H9 (cell line): ENCODE data around the gene GDF15. TPM values are rescaled to one million over a fixed set of nuclear protein-coding genes. Genes with fewer than 3 reads are reported as not detected.

ENCODE experiments used
- DNase-seq: peaks from one replicate; pipeline ENCODE4 v3.0.0-alpha.2; 2017
- H2AFZ ChIP-seq: one replicate; pipeline ENCODE4 v1.6.1; 2013; ENCODE audit warnings: mild to moderate bottlenecking, low read length, control low read depth, moderate library complexity
- H2AK5ac ChIP-seq: 2 replicates; pipeline ENCODE4 v1.6.1; 2013; ENCODE audit warnings: low read length, control low read depth, mixed read lengths; ENCODE audit not compliant: insufficient read length
- H2BK120ac ChIP-seq: one replicate; pipeline ENCODE4 v1.6.1; 2013; ENCODE audit warnings: low read depth, mild to moderate bottlenecking, low read length, control low read depth, inconsistent platforms; ENCODE audit not compliant: poor library complexity, severe bottlenecking
- H2BK12ac ChIP-seq: 2 replicates; pipeline ENCODE4 v1.6.1; 2013; ENCODE audit warnings: low read length, control low read depth, mixed read lengths, low read depth; ENCODE audit not compliant: insufficient read length
- H2BK15ac ChIP-seq: 2 replicates; pipeline ENCODE4 v1.6.1; 2013; ENCODE audit warnings: low read depth, low read length, control low read depth
- H2BK20ac ChIP-seq: one replicate; pipeline ENCODE4 v1.6.1; 2013; ENCODE audit warnings: low read depth, mild to moderate bottlenecking, low read length, control low read depth, inconsistent platforms; ENCODE audit not compliant: poor library complexity, severe bottlenecking
- H2BK5ac ChIP-seq: 2 replicates; pipeline ENCODE4 v1.6.1; 2013; ENCODE audit warnings: low read length, control low read depth, mixed read lengths; ENCODE audit not compliant: insufficient read length
- H3K14ac ChIP-seq: 2 replicates; pipeline ENCODE4 v1.6.1; 2013; ENCODE audit warnings: low read length, control low read depth; ENCODE audit not compliant: insufficient read depth
- H3K18ac ChIP-seq: 2 replicates; pipeline ENCODE4 v1.6.1; 2013; ENCODE audit warnings: low read depth, mild to moderate bottlenecking, mixed read lengths, low read length, control low read depth; ENCODE audit not compliant: insufficient read length
- H3K23ac ChIP-seq: 2 replicates; pipeline ENCODE4 v1.6.1; 2013; ENCODE audit warnings: low read length, control low read depth, mixed read lengths, low read depth; ENCODE audit not compliant: insufficient read length
- H3K23me2 ChIP-seq: 2 replicates; pipeline ENCODE4 v1.6.1; 2013; ENCODE audit warnings: low read depth, mild to moderate bottlenecking, mixed read lengths, low read length, control low read depth; ENCODE audit not compliant: insufficient read length, poor library complexity, severe bottlenecking
- H3K27ac ChIP-seq: 2 replicates; pipeline ENCODE4 v1.5.1; 2013; ENCODE audit warnings: low read length, control low read depth, mixed read lengths, low read depth; ENCODE audit not compliant: insufficient read length
- H3K27me3 ChIP-seq: 2 replicates; pipeline ENCODE4 v1.6.1; 2013; ENCODE audit warnings: low read length, control low read depth, inconsistent platforms; ENCODE audit not compliant: insufficient read depth
- H3K4ac ChIP-seq: 2 replicates; pipeline ENCODE4 v1.6.1; 2013; ENCODE audit warnings: low read depth, mild to moderate bottlenecking, control low read depth, inconsistent platforms, low read length, moderate library complexity
- H3K4me1 ChIP-seq: 2 replicates; pipeline ENCODE4 v1.6.1; 2013; ENCODE audit warnings: low read length, control low read depth, inconsistent platforms; ENCODE audit not compliant: insufficient read depth
- H3K4me2 ChIP-seq: 2 replicates; pipeline ENCODE4 v1.6.1; 2013; ENCODE audit warnings: low read length, control low read depth, mixed read lengths; ENCODE audit not compliant: insufficient read length, insufficient read depth
- H3K56ac ChIP-seq: 2 replicates; pipeline ENCODE4 v1.6.1; 2013; ENCODE audit warnings: low read depth, mild to moderate bottlenecking, mixed read lengths, low read length, control low read depth; ENCODE audit not compliant: insufficient read length
- H3K79me1 ChIP-seq: 2 replicates; pipeline ENCODE4 v1.6.1; 2013; ENCODE audit warnings: low read depth, mild to moderate bottlenecking, moderate library complexity, low read length, control low read depth, inconsistent platforms; ENCODE audit not compliant: insufficient read depth, poor library complexity, severe bottlenecking
- H3K79me2 ChIP-seq: 2 replicates; pipeline ENCODE4 v1.6.1; 2013; ENCODE audit warnings: low read length, control low read depth, inconsistent platforms; ENCODE audit not compliant: insufficient read depth
- H3K9ac ChIP-seq: 2 replicates; pipeline ENCODE4 v1.6.1; 2013; ENCODE audit warnings: low read length, control low read depth, mixed read lengths; ENCODE audit not compliant: insufficient read length; ENCODE audit errors: extremely low read depth
- H3K9me3 ChIP-seq: one replicate; pipeline ENCODE4 v1.6.1; 2013; ENCODE audit warnings: low read depth, low read length, inconsistent platforms; ENCODE audit not compliant: control insufficient read depth
- H3T11ph ChIP-seq: one replicate; pipeline ENCODE4 v1.6.1; 2013; ENCODE audit warnings: mild to moderate bottlenecking, low read length, control low read depth, inconsistent platforms
- H4K20me1 ChIP-seq: one replicate; pipeline ENCODE4 v1.6.1; 2013; ENCODE audit not compliant: control insufficient read depth, insufficient read length, insufficient read depth
- H4K5ac ChIP-seq: 2 replicates; pipeline ENCODE4 v1.6.1; 2013; ENCODE audit warnings: low read depth, mild to moderate bottlenecking, mixed read lengths, low read length, control low read depth; ENCODE audit not compliant: insufficient read length
- H4K8ac ChIP-seq: replicated peaks from 2 replicates; pipeline ENCODE4 v1.6.1; 2013; ENCODE audit warnings: low read length, control low read depth, mixed read lengths, low read depth; ENCODE audit not compliant: insufficient read length
- H4K91ac ChIP-seq: 2 replicates; pipeline ENCODE4 v1.6.1; 2013; ENCODE audit warnings: low read depth, mild to moderate bottlenecking, moderate library complexity, mixed read lengths, low read length, control low read depth; ENCODE audit not compliant: insufficient read length
- H3K27ac Mint-ChIP-seq, 3 experiments: 2 replicates in 2 of 3; 3 replicates in 1 of 3; pipeline ENCODE4 v1.8.0; 2020 to 2021; ENCODE audit warnings: mixed read lengths in 3 of 3, mild to moderate bottlenecking in 1 of 3, moderate library complexity in 1 of 3
- H3K27me3 Mint-ChIP-seq: 2 replicates; pipeline ENCODE4 v1.8.0; 2021; ENCODE audit warnings: low read depth, mild to moderate bottlenecking, moderate library complexity, mixed read lengths
- H3K36me3 Mint-ChIP-seq, 3 experiments: 2 replicates in 2 of 3; 3 replicates in 1 of 3; pipeline ENCODE4 v1.8.0; 2020 to 2021; ENCODE audit warnings: low read depth in 3 of 3, mixed read lengths in 3 of 3; ENCODE audit not compliant: insufficient read depth in 1 of 3
- H3K4me1 Mint-ChIP-seq, 2 experiments: 2 replicates each; pipeline ENCODE4 v1.8.0; 2020; ENCODE audit warnings: mixed read lengths in 2 of 2
- H3K4me3 Mint-ChIP-seq, 2 experiments: 2 replicates in 1 of 2; 3 replicates in 1 of 2; pipeline ENCODE4 v1.8.0; 2020 to 2021; ENCODE audit warnings: mild to moderate bottlenecking in 2 of 2, mixed read lengths in 2 of 2, moderate library complexity in 1 of 2
- H3K9me3 Mint-ChIP-seq, 2 experiments: 2 replicates in 1 of 2; 3 replicates in 1 of 2; pipeline ENCODE4 v1.8.0; 2020; ENCODE audit warnings: mild to moderate bottlenecking in 2 of 2, mixed read lengths in 2 of 2, moderate library complexity in 1 of 2
- CTCF ChIP-seq: fragments of 200-600 bp; sonication (generic); conservative IDR thresholded peaks from 3 replicates; pipeline ENCODE4 v1.8.0; 2021; ENCODE audit warnings: antibody characterized with exemption, mild to moderate bottlenecking
- WGBS: extraction: QIAGEN DNeasy Blood & Tissue Kit; methylation state at CpG from one replicate; pipeline ENCODE4 v1.1.7; 2013; ENCODE audit warnings: missing lambda C conversion rate, low lambda C conversion rate, mixed read lengths; ENCODE audit not compliant: insufficient read length; ENCODE audit errors: extremely low coverage; 5-methylcytosine and 5-hydroxymethylcytosine counted together
- total RNA-seq: library from RNA; stranded (reverse); gene quantifications from 2 replicates; pipeline ENCODE4 v1.2.1, GENCODE V29; 2021

GDF15 gene
- total RNA-seq, 1 experiment from 2014 or later = 5.7 TPM

GRCh38 chr19:18428787-18429674 lies 43.1 kb downstream of the GDF15 start:
- H3K36me3 Mint-ChIP-seq = no peaks in the 10 kb centered on the region
- peaks cover 4% of the 10 kb centered on the region; the same call in 1 of the 2 replicates for H3K27me3 Mint-ChIP-seq
- Histone ChIP-seq H3K27me3 (no peaks in the 10 kb centered on the region), H3K4me1 (peaks cover 3% of the 10 kb centered on the region; the same call in 1 of the 2 replicates), H3K9me3 (no peaks in the 10 kb centered on the region), H3K9ac (no peak overlapping the region), H3K18ac (no peak overlapping the region), H3K14ac (no peak overlapping the region; the same call in 1 of the 2 replicates), H2AK5ac (no peak overlapping the region), H3K23ac (no peak overlapping the region), H2AFZ (no peak overlapping the region), H3K79me1 (no peaks in the 10 kb centered on the region), H3K79me2 (no peaks in the 10 kb centered on the region), H2BK120ac (no peak overlapping the region), H4K5ac (no peak overlapping the region), H4K8ac (no peak overlapping the region), H3K56ac (no peak overlapping the region), H3T11ph (no peak overlapping the region), H3K23me2 (peaks cover 5% of the 10 kb centered on the region), H2BK12ac (no peak overlapping the region), H2BK5ac (no peak overlapping the region), H2BK20ac (no peak overlapping the region), H3K4me2 (peak overlapping the region; percentile 20), H4K20me1 (no peaks in the 10 kb centered on the region), H3K4ac (no peak overlapping the region), H2BK15ac (no peak overlapping the region), H3K27ac (no peak overlapping the region), H4K91ac (no peak overlapping the region)
- peak overlapping the region; percentile 52 to 74; a peak in 3 of 5 replicates for H3K4me3 Mint-ChIP-seq
- H3K9me3 Mint-ChIP-seq = no peaks in the 10 kb centered on the region
- no CpG with 5 or more reads among the region's 77 CpGs for WGBS
- peak; percentile 93 for DNase-seq
- no peak overlapping the region for H3K27ac Mint-ChIP-seq
- no peak for TF ChIP-seq CTCF
- peaks cover 27 to 31% of the 10 kb centered on the region in 2 experiments for H3K4me1 Mint-ChIP-seq
